ENCODE results near the gene PCK1.
A peak's percentile ranks its signal among the peaks of the same experiment; 100 is the strongest.

The PCK1 gene

DNA sequence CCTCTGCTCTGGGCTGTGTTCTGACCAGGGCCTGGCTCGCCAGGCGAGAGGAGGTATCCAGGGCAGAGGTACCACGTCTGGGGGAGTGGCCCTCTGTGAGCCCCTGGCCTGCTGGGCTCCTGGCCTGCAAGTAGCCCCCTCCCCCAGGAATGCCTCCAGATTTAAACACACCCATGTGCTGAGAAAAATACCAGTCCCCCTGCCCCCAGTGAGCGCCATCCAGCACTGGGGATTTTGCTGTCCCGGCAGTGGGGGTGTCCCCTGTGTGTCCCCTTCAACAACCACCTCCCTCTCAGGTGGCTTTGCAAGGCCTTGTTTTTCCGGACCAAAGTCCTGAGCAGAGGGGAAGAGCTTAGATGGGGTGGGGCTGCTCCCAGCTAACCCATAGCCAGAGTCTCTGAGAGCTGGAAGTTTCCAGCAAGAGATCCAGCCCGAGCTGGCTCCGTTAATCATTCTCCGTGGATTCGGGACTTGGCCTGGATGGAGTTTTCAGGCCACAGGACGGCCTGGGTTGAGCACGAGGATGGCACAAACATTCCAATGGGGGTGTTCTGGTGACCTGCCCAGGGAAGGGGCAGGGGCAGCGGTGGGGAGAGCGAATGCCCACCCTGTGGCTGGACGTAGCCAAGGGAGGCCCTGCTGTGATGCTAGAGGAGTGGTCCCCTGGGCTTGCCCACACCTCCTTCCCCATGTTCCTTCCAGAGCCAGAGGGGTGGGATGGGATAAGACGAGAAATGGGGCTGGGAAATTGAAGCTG lies 29.0 kb downstream of the PCK1 start:
- no peak for DNase-seq

- DNase-seq, result no peak
These were observed 29.8 kb downstream of the PCK1 start for GRCh38 chr20:57590485-57591288.

DNA sequence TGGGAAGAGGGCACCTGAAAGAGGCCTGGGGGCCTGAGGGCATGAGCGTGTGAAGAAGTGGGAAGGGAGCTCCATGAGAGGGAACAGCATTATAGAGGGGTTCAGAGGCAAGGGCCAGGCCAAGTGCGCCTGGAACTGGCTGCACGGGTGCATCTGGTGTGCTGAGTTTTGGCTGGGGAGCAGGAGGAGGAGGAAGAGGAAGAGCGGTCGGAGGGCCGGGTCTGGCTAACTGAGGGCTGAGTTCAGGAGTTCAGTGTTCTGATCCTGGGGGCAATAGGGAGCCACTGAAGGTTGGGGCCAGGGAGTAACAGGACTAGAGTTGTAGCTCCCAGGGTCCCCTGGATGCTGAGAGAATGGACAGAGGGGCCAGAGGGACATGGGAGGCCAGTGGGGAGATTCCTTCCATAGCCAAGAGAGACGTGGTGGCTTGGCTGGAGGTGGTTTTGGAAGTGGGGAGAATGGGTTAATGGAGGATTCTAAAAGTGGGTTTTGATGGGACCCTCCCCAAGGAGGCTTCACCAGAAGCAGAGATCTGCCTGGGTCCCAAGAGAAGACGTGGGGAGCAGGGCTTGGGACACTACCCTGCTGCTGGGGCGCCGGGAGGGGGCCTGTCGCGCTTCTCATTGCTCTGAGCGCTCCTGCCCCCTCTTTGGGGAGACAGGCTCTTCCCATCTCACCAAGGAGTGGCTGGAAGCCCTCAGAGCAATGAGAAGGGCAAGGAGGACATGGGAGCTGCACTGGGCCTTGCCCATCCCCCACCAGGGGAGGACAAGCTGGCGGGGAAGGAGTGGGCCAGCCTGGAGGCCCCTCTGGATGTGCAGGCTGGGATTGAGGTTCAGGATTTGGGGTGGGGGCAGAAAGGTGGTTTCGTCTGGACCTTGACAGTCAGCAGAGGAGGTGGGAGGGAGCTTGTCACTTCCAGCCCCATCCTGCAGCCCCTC lies 30.6 kb downstream of the PCK1 start:
- DNase-seq, result no peak

GRCh38 chr20:57592263-57593092 lies 31.6 kb downstream of the PCK1 start:
- DNase-seq, result no peak

- no peak for DNase-seq
These were observed 32.4 kb downstream of the PCK1 start for GRCh38 chr20:57593134-57593886.

- DNase-seq, result peak; percentile 43
These were observed 33.4 kb downstream of the PCK1 start for GRCh38 chr20:57594092-57594951.

GRCh38 chr20:57595041-57596030 lies 34.4 kb downstream of the PCK1 start:
- no peak for DNase-seq

- no peak for DNase-seq
These were observed 35.4 kb downstream of the PCK1 start for GRCh38 chr20:57596358-57596757.

DNA sequence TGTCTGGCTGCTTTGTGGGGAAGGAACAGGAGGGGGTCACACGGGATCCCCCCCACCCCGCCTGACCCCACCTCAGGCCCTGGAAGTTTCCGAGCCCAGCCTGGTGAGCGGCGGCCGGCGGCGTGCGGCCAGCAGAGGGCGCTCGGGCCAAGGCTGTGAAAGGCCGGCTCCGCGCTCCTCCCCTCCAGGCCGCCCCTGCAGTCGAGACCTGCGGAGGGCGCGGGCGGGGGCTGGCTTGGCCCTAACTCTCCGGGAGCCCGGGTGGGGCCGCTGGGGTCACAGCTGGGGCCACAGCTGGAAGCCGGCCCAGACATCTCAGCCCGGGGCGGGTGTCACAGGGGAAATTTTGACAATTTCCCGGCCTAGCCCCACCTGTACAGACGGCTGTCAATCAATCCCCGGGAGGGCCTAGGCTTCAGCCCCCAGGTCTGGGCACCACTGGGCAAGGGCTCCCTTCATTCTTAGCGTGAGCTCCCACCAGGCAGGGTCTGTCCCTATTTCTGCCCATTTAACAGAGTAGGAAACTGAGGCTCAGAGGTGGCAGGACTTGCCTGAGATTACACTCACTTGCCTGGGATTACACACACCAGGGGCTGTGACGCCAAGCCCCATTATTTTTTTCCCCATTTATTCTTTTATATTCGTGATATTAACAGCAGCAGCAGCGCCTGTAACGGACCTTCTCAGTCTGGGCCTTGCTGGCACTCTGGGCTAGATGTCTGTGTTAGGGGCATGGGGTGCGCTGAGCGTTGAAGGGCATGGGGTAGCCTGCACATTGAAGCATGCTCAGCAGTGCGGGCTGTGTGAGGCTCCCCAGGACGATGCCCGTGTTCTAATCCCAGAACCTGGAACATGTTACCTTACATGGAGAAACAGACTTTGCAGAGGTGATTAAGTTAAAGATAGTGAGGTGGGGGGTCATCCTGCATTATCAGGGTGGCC lies 36.4 kb downstream of the PCK1 start:
- peak; percentile 73 for DNase-seq

GRCh38 chr20:57598060-57598459 lies 37.1 kb downstream of the PCK1 start:
- no peak for DNase-seq

DNA sequence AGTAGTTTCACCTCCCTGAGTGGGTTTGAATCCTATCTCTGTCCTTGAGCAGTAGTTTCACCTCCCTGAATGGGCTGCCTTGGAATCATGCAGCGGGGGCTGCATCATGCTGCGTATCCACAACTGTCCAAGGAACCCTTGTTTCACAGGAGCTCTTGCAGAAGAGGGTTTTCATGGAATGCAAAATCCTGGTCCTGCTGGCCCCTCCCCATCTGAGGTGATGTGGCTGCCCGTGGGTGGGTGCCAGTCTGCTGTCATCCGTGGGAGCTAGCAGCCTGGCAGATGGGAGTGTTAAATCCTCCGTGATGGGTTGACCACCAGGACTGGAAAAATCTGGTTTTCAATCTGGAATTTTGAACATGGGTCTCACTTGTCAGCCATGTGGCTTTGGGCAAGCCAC lies 37.6 kb downstream of the PCK1 start:
- no peak for DNase-seq

- DNase-seq, result no peak
These were observed 39.7 kb downstream of the PCK1 start for GRCh38 chr20:57600320-57601210.

- DNase-seq, result no peak
These were observed 40.3 kb downstream of the PCK1 start for GRCh38 chr20:57601211-57601570.

GRCh38 chr20:57601737-57602136 lies 40.8 kb downstream of the PCK1 start:
- DNase-seq, result no peak

DNA sequence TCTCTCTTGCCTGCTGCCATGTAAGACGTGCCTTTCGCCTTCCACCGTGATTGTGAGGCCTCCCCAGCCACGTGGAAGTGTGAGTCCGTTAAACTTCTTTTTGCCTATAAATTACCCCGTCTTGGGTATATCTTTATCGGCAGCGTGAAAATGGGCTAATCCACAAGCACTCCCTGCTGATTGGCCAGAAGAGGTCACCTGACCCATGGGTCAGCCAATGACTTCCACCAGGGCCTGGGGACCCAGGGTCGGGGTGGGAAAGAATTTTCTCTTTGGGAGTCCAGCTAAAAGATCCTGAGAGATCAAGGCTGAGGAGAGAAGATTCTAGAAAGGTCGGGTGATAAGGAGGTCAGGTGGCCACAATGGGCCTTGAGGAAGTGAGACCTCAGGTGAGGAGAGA lies 42.2 kb downstream of the PCK1 start:
- DNase-seq, result no peak

- peak; percentile 65 for DNase-seq
These were observed 44.1 kb downstream of the PCK1 start for GRCh38 chr20:57605045-57605444.

GRCh38 chr20:57605878-57606277 lies 45.0 kb downstream of the PCK1 start:
- DNase-seq, result peak; percentile 14

All from CD4-positive, alpha-beta T cell treated with Interleukin-17A for 1 hour (primary cell).